Measurements from ENCODE around the gene ZGPAT. TPM values are rescaled to one million over a fixed set of nuclear protein-coding genes. Genes with fewer than 3 reads are reported as not detected.

The ZGPAT gene
- total and polyA plus RNA-seq, 2 donors (not counting 3 experiments of a cell fraction or from before 2014, with no cell fraction given) = 23.1 to 29.3 TPM

GRCh38 chr20:63765902-63766301 lies 58.1 kb downstream of the ZGPAT start:
- Histone ChIP-seq H3K79me2 (ENCODE audit: control insufficient read depth, insufficient read depth, low read length) (no peaks in the 10 kb centered on the region), H3K36me3 (ENCODE audit: control insufficient read depth in 2 of 2, extremely low read depth in 1 of 2, insufficient read depth in 2 of 2, low read length in 2 of 2) (no peaks in the 10 kb centered on the region), H3K9me1 (replicated peaks; ENCODE audit: control insufficient read depth, extremely low read depth, insufficient read depth, low read length) (no peaks in the 10 kb centered on the region), H3K4me2 (ENCODE audit: insufficient read depth, low read length) (no peak overlapping the region), H3K27ac (ENCODE audit: insufficient read depth, low read depth, low read length) (no peak overlapping the region), H3K9me3 (replicated peaks; ENCODE audit: control insufficient read depth, insufficient read depth, low read length) (no peaks in the 10 kb centered on the region), H3K4me1 (ENCODE audit: control insufficient read depth, extremely low read depth, insufficient read depth, low read length) (no peaks in the 10 kb centered on the region), H3K4me3 (replicated peaks in 1 of 3; ENCODE audit: insufficient read depth in 1 of 3, low read depth in 1 of 3, low read length in 3 of 3) (no peak overlapping the region), H4K20me1 (replicated peaks; ENCODE audit: control insufficient read depth, extremely low read depth, insufficient read depth, low read length) (no peaks in the 10 kb centered on the region), H3K27me3 (ENCODE audit: control insufficient read depth in 2 of 2, insufficient read depth in 2 of 2, low read length in 2 of 2) (no peaks in the 10 kb centered on the region), H3K9ac (replicated peaks; ENCODE audit: extremely low read depth, insufficient read depth, low read length) (no peak overlapping the region), H2AFZ (ENCODE audit: low read depth, low read length) (no peak overlapping the region)
- no peak for FAIRE-seq
- intact Hi-C loops (cut with micrococcal nuclease) = no loop called here
- POLR2A ChIA-PET = no interaction called here
- CTCF ChIA-PET = interaction anchor here (0.8 to 1.5 kb wide), 3 partner anchors 9 to 228 kb away, joined by 3 to 9 read pairs (median 3); no protein-coding TSS in a partner anchor
- BruUV-seq (replicated peaks) = no TSS peak
- DNase-seq (ENCODE audit: low read depth, low spot score) = no peak
- dilution Hi-C loops (cut with MboI; ENCODE audit: extremely low pct_ligation_motif_present, low sequenced_read_pairs) = no loop called here
- TF ChIP-seq JUN (IDR thresholded peaks at IDR 0.05; ENCODE audit: borderline replicate concordance, insufficient read depth, insufficient read length, low read depth) (no peak), CTCF (IDR thresholded peaks at IDR 0.05; ENCODE audit: extremely low read depth in 1 of 2, insufficient read depth in 1 of 2, low read depth in 1 of 2, low read length in 2 of 2) (no peak), GATA2 (IDR thresholded peaks at IDR 0.05; ENCODE audit: insufficient read depth, insufficient read length, low read depth, low read length) (no peak), POLR2A (IDR thresholded peaks at IDR 0.05; ENCODE audit: low read depth, low read length) (no peak), FOS (IDR thresholded peaks at IDR 0.05; ENCODE audit: borderline replicate concordance, insufficient read depth, low read length) (no peak), MYC (IDR thresholded peaks at IDR 0.05; ENCODE audit: low read depth, low read length) (no peak), POLR2AphosphoS5 (IDR thresholded peaks at IDR 0.05; ENCODE audit: insufficient read depth, low read depth, low read length) (no peak), MAX (IDR thresholded peaks at IDR 0.05; ENCODE audit: insufficient read depth, insufficient read length) (no peak), EZH2 (IDR thresholded peaks at IDR 0.05; ENCODE audit: borderline replicate concordance, low read depth, low read length, severe bottlenecking) (no peak)
